Measurements from ENCODE around the gene CEP95.

Gene CEP95

DNA sequence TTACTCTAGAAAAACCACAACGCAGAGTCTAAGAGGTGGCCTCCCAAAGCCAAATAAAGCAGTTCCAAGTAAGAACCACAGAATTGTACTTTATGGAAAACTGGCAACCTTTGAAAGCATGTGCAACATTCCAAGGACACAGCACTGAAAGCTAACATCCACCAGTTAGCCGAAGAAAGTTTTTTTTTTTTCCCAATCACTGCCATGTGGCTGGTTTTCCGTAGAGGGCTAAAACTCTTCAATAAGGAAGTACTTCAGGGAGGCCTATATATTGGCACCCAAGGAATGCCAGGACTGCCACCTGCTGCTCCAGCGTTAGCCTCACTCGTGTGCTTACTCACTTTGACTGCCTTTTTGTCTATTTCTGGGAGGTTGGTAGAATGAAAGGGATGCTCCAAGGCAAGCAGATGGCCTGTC is 25.2 kb downstream of the CEP95 start:
- no peak overlapping the region for H3K4me3 ChIP-seq (ENCODE audit: low read depth, low read length)
- DNase-seq (ENCODE audit: low read depth) = no peak
- TF ChIP-seq CTCF (IDR thresholded peaks at IDR 0.05; ENCODE audit: low read depth, low read length) (no peak), MYC (IDR thresholded peaks at IDR 0.05; ENCODE audit: low read depth, low read length) (no peak), POLR2A (IDR thresholded peaks at IDR 0.05; ENCODE audit: extremely low read depth, insufficient read length) (no peak)
- TF ChIP-seq, protein P1, sequence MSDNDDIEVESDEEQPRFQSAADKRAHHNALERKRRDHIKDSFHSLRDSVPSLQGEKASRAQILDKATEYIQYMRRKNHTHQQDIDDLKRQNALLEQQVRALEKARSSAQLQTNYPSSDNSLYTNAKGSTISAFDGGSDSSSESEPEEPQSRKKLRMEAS (IDR thresholded peaks at IDR 0.05; ENCODE audit: low read depth, low read length) = no peak

DNA sequence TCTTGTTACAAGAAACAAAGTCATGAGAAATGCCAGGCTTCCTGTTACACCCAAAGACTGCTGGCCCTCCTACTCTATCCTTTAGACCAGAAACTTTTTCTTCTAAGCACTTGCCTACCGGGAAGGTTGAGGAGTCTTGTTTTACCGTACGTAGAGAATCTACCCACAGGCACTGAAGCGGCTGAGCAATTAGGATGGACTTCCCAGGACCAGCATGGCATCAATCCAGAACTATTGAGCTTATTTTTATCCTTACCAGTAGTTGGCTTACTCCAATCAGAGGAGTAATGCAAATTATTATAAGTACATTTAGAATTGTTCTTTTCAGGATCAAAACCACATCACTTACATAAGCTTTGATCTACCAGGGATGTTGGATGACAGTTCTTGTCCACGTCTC is 25.6 kb downstream of the CEP95 start:
- DNase-seq (ENCODE audit: low read depth) = no peak
- H3K4me3 ChIP-seq (ENCODE audit: low read depth, low read length) = no peak overlapping the region
- no peak for TF ChIP-seq POLR2A (IDR thresholded peaks at IDR 0.05; ENCODE audit: extremely low read depth, insufficient read length)
- TF ChIP-seq, protein P1 (IDR thresholded peaks at IDR 0.05; ENCODE audit: low read depth, low read length) = no peak
- TF ChIP-seq MYC (IDR thresholded peaks at IDR 0.05; ENCODE audit: low read depth, low read length) = no peak
- no peak for TF ChIP-seq CTCF (IDR thresholded peaks at IDR 0.05; ENCODE audit: low read depth, low read length)

DNA sequence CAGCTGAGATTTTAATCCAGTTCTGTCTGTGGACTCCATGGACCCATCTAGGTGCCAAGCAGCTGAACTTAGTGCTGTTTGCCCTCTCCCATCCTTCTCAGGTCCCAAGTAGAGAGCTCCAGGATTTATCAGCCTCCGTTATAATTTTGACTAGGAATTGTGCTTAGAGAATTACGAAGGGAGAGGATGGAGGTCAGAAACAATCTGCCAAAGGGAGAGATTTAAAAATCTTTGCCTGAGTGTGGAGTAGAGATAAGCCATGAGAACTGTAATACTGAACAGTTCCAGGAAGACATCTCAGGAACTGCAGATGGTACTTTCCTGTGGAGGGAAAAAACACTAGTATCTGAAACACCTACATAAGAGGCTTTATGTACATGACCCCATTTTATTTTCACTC is 27.0 kb downstream of the CEP95 start:
- H3K4me3 ChIP-seq (ENCODE audit: low read depth, low read length) = no peak overlapping the region
- no peak for TF ChIP-seq CTCF (IDR thresholded peaks at IDR 0.05; ENCODE audit: low read depth, low read length)
- TF ChIP-seq, protein P1 (IDR thresholded peaks at IDR 0.05; ENCODE audit: low read depth, low read length) = no peak
- TF ChIP-seq POLR2A (IDR thresholded peaks at IDR 0.05; ENCODE audit: extremely low read depth, insufficient read length) = no peak
- no peak for TF ChIP-seq MYC (IDR thresholded peaks at IDR 0.05; ENCODE audit: low read depth, low read length)
- no peak for DNase-seq (ENCODE audit: low read depth)

DNA sequence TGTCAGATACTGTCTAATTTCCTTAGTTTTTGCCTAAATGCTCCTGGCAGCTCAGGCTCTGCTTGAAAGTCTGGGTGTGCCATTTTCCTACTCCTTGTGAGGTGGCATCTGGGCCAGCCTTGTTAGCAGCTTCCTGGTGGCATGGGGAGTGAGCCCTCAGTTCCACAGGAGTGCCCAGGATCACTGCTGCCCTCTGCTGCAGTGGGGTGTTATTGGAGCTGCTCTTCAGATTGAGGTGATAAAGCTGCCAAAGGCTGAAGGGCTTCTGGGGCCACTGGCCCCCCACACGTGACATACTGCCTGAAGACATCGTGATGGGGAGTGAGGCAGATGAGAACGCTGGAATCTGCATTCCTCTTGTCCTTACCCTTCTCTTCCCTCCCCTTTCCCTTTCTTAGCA is 27.4 kb downstream of the CEP95 start:
- DNase-seq (ENCODE audit: low read depth) = peak; percentile 13

DNA sequence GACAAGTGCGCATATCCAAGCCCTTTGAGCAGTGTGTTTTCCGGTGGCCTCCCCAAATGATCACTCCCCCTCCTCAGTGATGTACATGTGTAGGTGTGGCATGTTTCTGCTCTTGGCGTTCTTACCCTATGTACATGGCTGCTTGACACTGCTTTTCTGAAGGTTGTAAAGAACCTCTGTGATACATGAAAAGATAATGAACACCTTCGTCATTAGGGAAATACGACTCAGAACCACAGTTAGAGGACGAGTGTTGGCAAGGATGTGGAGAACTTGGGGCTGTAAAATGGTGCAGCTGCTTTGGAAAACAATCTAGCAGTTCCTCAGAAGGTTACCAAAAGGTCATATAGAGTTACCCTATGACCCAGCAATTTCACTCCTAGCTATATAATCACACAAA is 28.6 kb downstream of the CEP95 start:
- TF ChIP-seq MYC (IDR thresholded peaks at IDR 0.05; ENCODE audit: low read depth, low read length) = no peak
- no peak for TF ChIP-seq CTCF (IDR thresholded peaks at IDR 0.05; ENCODE audit: low read depth, low read length)
- TF ChIP-seq POLR2A (IDR thresholded peaks at IDR 0.05; ENCODE audit: extremely low read depth, insufficient read length) = no peak
- TF ChIP-seq, protein P1 (IDR thresholded peaks at IDR 0.05; ENCODE audit: low read depth, low read length) = no peak
- H3K4me3 ChIP-seq (ENCODE audit: low read depth, low read length) = no peak overlapping the region
- DNase-seq (ENCODE audit: low read depth) = no peak

More for the DNA sequence above, 27.4 kb downstream of the CEP95 start:
- H3K4me3 ChIP-seq (ENCODE audit: low read depth, low read length) = no peak overlapping the region
- TF ChIP-seq CTCF (IDR thresholded peaks at IDR 0.05; ENCODE audit: low read depth, low read length) = no peak
- no peak for TF ChIP-seq POLR2A (IDR thresholded peaks at IDR 0.05; ENCODE audit: extremely low read depth, insufficient read length)
- TF ChIP-seq, protein P1 (IDR thresholded peaks at IDR 0.05; ENCODE audit: low read depth, low read length) = no peak
- TF ChIP-seq MYC (IDR thresholded peaks at IDR 0.05; ENCODE audit: low read depth, low read length) = no peak

DNA sequence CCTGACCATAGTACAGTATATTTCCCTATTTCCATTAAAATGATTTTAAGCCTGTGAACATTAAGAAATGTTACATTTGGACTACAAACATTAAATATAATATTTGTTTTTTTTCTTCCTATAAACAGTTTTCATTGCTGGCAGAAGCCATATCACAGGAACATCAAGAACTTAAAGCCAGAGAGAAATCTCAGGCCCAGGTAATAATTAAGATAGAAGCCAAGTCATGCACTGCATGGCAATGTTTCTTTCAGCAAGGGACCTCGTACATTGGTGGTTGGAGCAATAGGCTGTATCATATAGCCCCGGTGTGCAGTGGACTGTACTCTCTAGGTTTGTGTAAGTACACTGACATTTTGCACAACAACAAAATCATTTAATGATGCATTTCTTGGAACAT is 30.1 kb downstream of the CEP95 start:
- no peak overlapping the region for H3K4me3 ChIP-seq (ENCODE audit: low read depth, low read length)
- no peak for DNase-seq (ENCODE audit: low read depth)
- TF ChIP-seq CTCF (IDR thresholded peaks at IDR 0.05; ENCODE audit: low read depth, low read length) (no peak), MYC (IDR thresholded peaks at IDR 0.05; ENCODE audit: low read depth, low read length) (no peak), POLR2A (IDR thresholded peaks at IDR 0.05; ENCODE audit: extremely low read depth, insufficient read length) (no peak)
- TF ChIP-seq, protein P1 (IDR thresholded peaks at IDR 0.05; ENCODE audit: low read depth, low read length) = no peak

Data from NB4 (cell line).